Endothelial cell of umbilical vein (primary cell): Measurements from ENCODE around the gene FYN. TPM values are rescaled to one million over a fixed set of nuclear protein-coding genes. Genes with fewer than 3 reads are reported as not detected.
A peak's percentile ranks its signal among the peaks of the same experiment; 100 is the strongest.

Experiments used
- BruUV-seq: library from RNA; stranded (reverse); fragments of 400-500 nt; replicated peaks from 2 replicates; lab custom pipeline; 2021; lab: Mats Ljungman, UMichigan
- CTCF ChIA-PET: fragments of 300-600, 350-600 bp; sonication (Branson Sonifier 250); formaldehyde crosslinking; loops from one replicate; lab custom pipeline; 2021; ENCODE audit warnings: antibody characterized with exemption, inconsistent platforms; lab: Charles Lee
- POLR2A ChIA-PET: fragments of 300-600, 350-600 bp; sonication (Branson Sonifier 250); formaldehyde crosslinking; loops from one replicate; lab custom pipeline; 2021; ENCODE audit warnings: antibody characterized with exemption, inconsistent platforms; lab: Charles Lee
- DNase-seq: peaks from one replicate; pipeline ENCODE4 v3.0.0-alpha.2; 2011; ENCODE audit warnings: low read depth, low spot score
- FAIRE-seq: peaks from 2 replicates; lab custom pipeline; 2011; peaks lifted over from hg19 to GRCh38; lab: Jason Lieb, UNC
- H2AFZ ChIP-seq: 2 replicates; pipeline ENCODE4 v1.6.0; 2012; ENCODE audit warnings: low read depth, low read length, control low read depth, inconsistent platforms
- H3K27ac ChIP-seq: 2 replicates; pipeline ENCODE4 v1.5.1; 2011; ENCODE audit warnings: low read depth, mild to moderate bottlenecking, control low read depth, low read length, moderate library complexity; ENCODE audit not compliant: insufficient read depth
- H3K27me3 ChIP-seq, 2 experiments: 2 replicates each; pipeline versions ENCODE4 v1.6.0 to v1.6.1; 2011; ENCODE audit warnings: low read length in 2 of 2, mixed read lengths in 1 of 2; ENCODE audit not compliant: control insufficient read depth in 2 of 2, insufficient read depth in 2 of 2
- H3K36me3 ChIP-seq, 2 experiments: 2 replicates in 1 of 2; 3 replicates in 1 of 2; pipeline ENCODE4 v1.5.1; 2011; ENCODE audit warnings: low read length in 2 of 2, mild to moderate bottlenecking in 1 of 2, moderate library complexity in 1 of 2; ENCODE audit not compliant: control insufficient read depth in 2 of 2, insufficient read depth in 2 of 2; ENCODE audit errors: extremely low read depth in 1 of 2
- H3K4me1 ChIP-seq: 3 replicates; pipeline ENCODE4 v1.5.1; 2011; ENCODE audit warnings: mild to moderate bottlenecking, low read length; ENCODE audit not compliant: control insufficient read depth, insufficient read depth; ENCODE audit errors: extremely low read depth
- H3K4me2 ChIP-seq: 2 replicates; pipeline ENCODE4 v1.6.1; 2011; ENCODE audit warnings: low read length, control low read depth, mixed read lengths; ENCODE audit not compliant: insufficient read depth
- H3K4me3 ChIP-seq, 3 experiments: fragments of 200-600 bp in 1 of 3; sonication (generic), shearing (Covaris generic) in 1 of 3; replicated peaks in 1 of 3; 2 replicates each; pipeline ENCODE4 v1.5.1; 2011 to 2016; ENCODE audit warnings: control low read depth in 3 of 3, low read length in 3 of 3, mild to moderate bottlenecking in 2 of 3, inconsistent platforms in 1 of 3, low read depth in 1 of 3, moderate library complexity in 1 of 3; ENCODE audit not compliant: insufficient read depth in 1 of 3
- H3K79me2 ChIP-seq: 2 replicates; pipeline ENCODE4 v1.6.0; 2012; ENCODE audit warnings: low read length, inconsistent platforms; ENCODE audit not compliant: control insufficient read depth, insufficient read depth
- H3K9ac ChIP-seq: replicated peaks from 2 replicates; pipeline ENCODE3; 2011; ENCODE audit warnings: low read length, control low read depth; ENCODE audit not compliant: insufficient read depth; ENCODE audit errors: extremely low read depth
- H3K9me1 ChIP-seq: replicated peaks from 3 replicates; pipeline ENCODE4 v1.6.0; 2011; ENCODE audit warnings: mild to moderate bottlenecking, low read length; ENCODE audit not compliant: control insufficient read depth, insufficient read depth; ENCODE audit errors: extremely low read depth
- H3K9me3 ChIP-seq: replicated peaks from 2 replicates; pipeline ENCODE4 v1.5.1; 2012; ENCODE audit warnings: low read length, inconsistent platforms; ENCODE audit not compliant: control insufficient read depth, insufficient read depth
- H4K20me1 ChIP-seq: replicated peaks from 2 replicates; pipeline ENCODE3; 2011; ENCODE audit warnings: mild to moderate bottlenecking, low read length; ENCODE audit not compliant: control insufficient read depth, insufficient read depth; ENCODE audit errors: extremely low read depth
- CTCF ChIP-seq, 2 donors: IDR thresholded peaks; 1 replicate in 1 of 2; 2 replicates in 1 of 2; pipeline ENCODE4 v1.5.1; 2011; ENCODE audit warnings: low read length in 2 of 2, mild to moderate bottlenecking in 2 of 2, moderate library complexity in 2 of 2, control low read depth in 1 of 2, inconsistent platforms in 1 of 2, low read depth in 1 of 2; ENCODE audit not compliant: insufficient read depth in 1 of 2; ENCODE audit errors: extremely low read depth in 1 of 2
- FOS ChIP-seq: IDR thresholded peaks from 2 replicates; pipeline ENCODE4 v1.6.1; 2011; ENCODE audit warnings: mild to moderate bottlenecking, low read length, moderate library complexity, borderline replicate concordance; ENCODE audit not compliant: insufficient read depth
- GATA2 ChIP-seq: IDR thresholded peaks from 2 replicates; pipeline ENCODE4 v1.7.0; 2011; ENCODE audit warnings: low read depth, mild to moderate bottlenecking, moderate library complexity, mixed read lengths, low read length; ENCODE audit not compliant: insufficient read length, insufficient read depth
- JUN ChIP-seq: IDR thresholded peaks from 2 replicates; pipeline ENCODE4 v1.6.1; 2011; ENCODE audit warnings: borderline replicate concordance, low read depth; ENCODE audit not compliant: insufficient read length, insufficient read depth
- MYC ChIP-seq: IDR thresholded peaks from one replicate; pipeline ENCODE4 v1.6.1; 2011; ENCODE audit warnings: mild to moderate bottlenecking, low read depth, low read length
- dilution Hi-C: fragments of 300-500 bp; cut with MboI; formaldehyde crosslinking; loops from one replicate; pipeline ENCODE4 v1.15.0; 2019; ENCODE audit warnings: low sequenced_read_pairs; ENCODE audit not compliant: extremely low pct_ligation_motif_present
- intact Hi-C: fragments of 100-400 bp; cut with micrococcal nuclease; formaldehyde crosslinking; loops from one replicate; pipeline ENCODE4 v1.10.0; 2022
- polyA plus RNA-seq, 4 experiments: library from polyadenylated mRNA; depleted of rRNA in 3 of 4; stranded (reverse) in 3 of 4; unstranded in 1 of 4; fragments of >200 nt; gene quantifications; 2 replicates each; pipeline versions ENCODE4 v1.2.1 to v1.2.3, GENCODE V29; 2011 to 2012; ENCODE audit warnings: missing spikeins in 1 of 4
- total RNA-seq: library from RNA; stranded (reverse); gene quantifications from 2 replicates; pipeline ENCODE4 v1.2.3, GENCODE V29; 2021

FYN gene
- total and polyA plus RNA-seq, 2 donors (not counting 3 experiments of a cell fraction or from before 2014, with no cell fraction given): 69.0 to 143 TPM

GRCh38 chr6:111823831-111824607 is 49.2 kb downstream of the FYN start:
- no peaks in the 10 kb centered on the region for H3K9me3 ChIP-seq
- H4K20me1 ChIP-seq: no peaks in the 10 kb centered on the region
- H2AFZ ChIP-seq: no peak overlapping the region
- BruUV-seq: no TSS peak
- peak overlapping the region; percentile 67 for H3K9ac ChIP-seq
- peaks cover 25% of the 10 kb centered on the region for H3K4me1 ChIP-seq
- no peaks in the 10 kb centered on the region for H3K9me1 ChIP-seq
- POLR2A ChIA-PET: interaction anchor here (0.6 kb wide), 1 partner anchor 18 kb away, joined by 3 read pairs; no protein-coding TSS in a partner anchor
- no peaks in the 10 kb centered on the region for H3K36me3 ChIP-seq
- peak overlapping the region; percentile 94 for H3K4me2 ChIP-seq
- H3K79me2 ChIP-seq: peaks cover 19% of the 10 kb centered on the region
- dilution Hi-C loops: no loop called here
- CTCF ChIA-PET: interaction anchor here (0.7 to 2.3 kb wide), 16 partner anchors 8 to 214 kb away, joined by 3 to 11 read pairs (median 4); partner anchors contain the start of gene FYN
- FAIRE-seq: peak; percentile 68
- H3K4me3 ChIP-seq: peak overlapping the region in 1 of 3 experiments; percentile 58
- DNase-seq: peak; percentile 88
- TF ChIP-seq CTCF (IDR thresholded peaks at IDR 0.05; ENCODE audit: extremely low read depth in 1 of 2, insufficient read depth in 1 of 2, low read depth in 1 of 2, low read length in 2 of 2) (no peak), FOS (peak; percentile 74), JUN (peak; percentile 53), MYC (no peak), GATA2 (peak; percentile 91)
- peak overlapping the region; percentile 81 for H3K27ac ChIP-seq
- intact Hi-C loops: loop anchor here (2.0 kb wide), 1 partner anchor 47 kb away; no protein-coding TSS in a partner anchor
- no peaks in the 10 kb centered on the region for H3K27me3 ChIP-seq
